Measurements from ENCODE around the gene KHDC4.

KHDC4 gene

DNA sequence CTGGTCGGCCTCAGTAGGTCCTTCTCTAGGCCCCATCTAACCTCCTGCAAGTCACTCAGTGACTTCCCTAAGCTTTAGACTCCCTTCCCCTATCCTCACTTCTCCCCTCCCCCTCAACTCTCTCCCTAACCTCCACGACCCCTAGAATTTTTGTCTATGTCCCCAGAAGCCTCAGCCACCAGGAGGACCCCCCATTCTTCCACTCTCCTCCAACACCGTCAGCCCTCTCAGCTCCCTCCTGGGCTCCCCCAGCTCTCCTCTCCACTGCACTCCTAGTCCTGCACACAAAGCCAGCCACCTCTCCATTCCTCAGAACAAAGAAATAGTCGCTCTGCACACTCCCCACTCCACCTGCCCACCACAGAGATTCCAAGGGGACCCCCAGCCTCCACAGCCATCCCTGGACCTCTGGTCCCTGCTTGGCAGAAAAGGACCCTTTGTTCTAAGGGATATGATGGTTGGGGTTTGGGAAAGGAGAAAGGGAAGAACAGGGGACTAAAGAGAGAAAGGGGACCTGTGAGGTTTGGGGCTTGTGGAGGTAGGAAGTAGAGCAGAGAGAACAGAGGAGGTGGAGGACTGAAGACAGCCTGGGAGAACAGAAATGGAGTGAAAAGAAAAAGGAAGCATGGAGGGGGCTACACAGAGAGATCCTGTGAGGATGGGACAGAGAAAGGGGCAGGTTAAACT lies 41.3 kb upstream of the KHDC4 start:
- TF ChIP-seq GATA3 (IDR thresholded peaks at IDR 0.05; ENCODE audit: low read depth, low read length) (no peak), GATA2 (IDR thresholded peaks at IDR 0.05; ENCODE audit: low read depth, low read length) (no peak)

- no peak for TF ChIP-seq GATA3 (IDR thresholded peaks at IDR 0.05; ENCODE audit: low read depth, low read length)
Measured at GRCh38 chr1:155974208-155975115, 40.2 kb upstream of the KHDC4 start.

DNA sequence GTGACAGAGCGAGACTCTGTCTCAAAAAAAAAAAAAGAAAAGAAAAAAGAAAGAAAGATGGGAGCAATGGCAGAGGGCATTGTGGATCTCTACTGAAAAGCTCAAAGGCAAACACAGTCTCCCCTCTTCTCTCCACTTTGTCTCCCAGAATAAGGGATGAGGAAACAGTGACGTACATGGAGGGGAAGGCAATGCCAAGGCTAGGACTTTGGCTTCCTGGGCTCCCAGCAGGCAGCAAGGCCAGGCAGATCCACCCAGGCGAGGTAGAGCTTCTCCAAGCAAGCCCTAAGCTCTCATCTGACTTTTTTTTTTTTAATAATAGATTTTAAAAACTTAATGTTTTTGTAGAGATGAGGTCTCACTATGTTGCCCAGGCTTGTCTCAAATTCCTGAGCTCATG lies 39.5 kb upstream of the KHDC4 start:
- TF ChIP-seq GATA2 (IDR thresholded peaks at IDR 0.05; ENCODE audit: low read depth, low read length) (no peak), GATA3 (IDR thresholded peaks at IDR 0.05; ENCODE audit: low read depth, low read length) (no peak)

GRCh38 chr1:155971910-155972809 lies 37.9 kb upstream of the KHDC4 start:
- no peak for TF ChIP-seq GATA3 (IDR thresholded peaks at IDR 0.05; ENCODE audit: low read depth, low read length)

DNA sequence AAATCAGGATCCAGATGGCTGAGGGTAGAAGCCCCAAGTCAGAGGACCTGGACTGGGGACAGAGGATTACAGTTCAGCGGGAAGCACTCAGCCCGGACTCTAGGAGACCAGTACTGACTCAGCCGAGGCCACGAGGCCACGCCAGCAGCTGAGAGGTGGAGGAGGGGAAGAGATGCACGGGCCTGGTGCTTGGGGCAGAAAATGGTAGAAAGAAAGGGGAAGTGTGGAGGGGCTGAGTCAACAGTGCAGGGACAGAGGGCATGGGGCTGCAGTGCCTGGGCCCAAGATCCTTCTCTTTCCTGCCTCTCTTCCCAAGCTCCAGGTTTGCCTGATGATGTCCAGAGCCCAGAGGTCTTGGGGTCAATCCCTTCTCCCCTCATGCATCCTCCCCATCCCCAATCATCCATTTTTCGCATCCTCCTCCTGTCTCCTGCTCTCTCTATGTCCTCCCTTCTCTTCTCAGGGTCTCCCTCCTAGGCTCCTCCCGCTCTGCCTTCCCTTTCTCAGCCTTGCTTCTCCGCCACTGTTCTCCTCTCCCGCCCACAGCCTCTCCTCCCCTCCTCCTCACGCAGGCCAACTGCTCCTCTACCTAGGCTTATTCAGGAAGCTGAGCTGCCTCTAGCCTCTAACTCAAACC lies 36.4 kb upstream of the KHDC4 start:
- TF ChIP-seq GATA3 (IDR thresholded peaks at IDR 0.05; ENCODE audit: low read depth, low read length) = no peak
- no peak for TF ChIP-seq GATA2 (IDR thresholded peaks at IDR 0.05; ENCODE audit: low read depth, low read length)

DNA sequence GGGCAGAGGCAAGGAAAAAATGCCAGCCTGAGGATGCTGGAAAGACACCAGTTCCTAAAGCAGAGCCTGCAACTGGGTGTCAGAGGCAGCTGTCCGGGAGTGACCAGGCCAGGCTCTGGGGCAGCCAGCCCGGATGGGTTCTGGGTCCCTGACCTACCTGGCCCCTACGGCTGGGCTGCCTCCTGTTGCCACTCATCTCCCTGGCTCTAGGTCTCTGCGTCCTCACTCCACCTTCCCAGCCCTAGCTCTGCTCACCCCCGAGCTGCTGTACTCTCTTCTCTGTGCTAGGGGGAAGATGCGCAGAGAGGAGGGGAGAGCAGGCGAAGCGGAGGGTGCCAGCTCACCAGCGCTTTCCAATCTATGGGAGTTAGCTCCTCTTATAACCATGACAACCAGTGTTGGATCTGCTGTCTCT lies 35.2 kb upstream of the KHDC4 start:
- TF ChIP-seq GATA3 (IDR thresholded peaks at IDR 0.05; ENCODE audit: low read depth, low read length) (no peak), GATA2 (IDR thresholded peaks at IDR 0.05; ENCODE audit: low read depth, low read length) (no peak)

DNA sequence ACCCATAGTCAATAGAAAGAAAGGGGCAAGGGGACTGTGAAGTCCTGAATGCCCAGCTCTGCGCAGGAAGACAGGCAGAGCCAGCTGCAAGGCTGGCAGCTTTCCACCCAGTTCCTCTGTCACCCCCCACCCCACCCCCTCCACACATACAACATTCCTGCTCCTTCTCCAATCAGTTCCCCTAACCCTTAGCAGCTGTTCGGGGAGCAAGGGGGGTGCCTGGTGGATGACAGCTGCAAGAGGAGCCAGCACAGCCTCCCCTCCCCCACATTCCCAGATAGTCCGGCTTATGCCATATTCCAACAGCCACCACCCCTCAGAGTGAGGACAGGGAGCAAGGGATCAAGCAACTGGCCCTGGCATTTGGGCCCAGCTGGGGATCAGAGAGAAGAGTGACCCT lies 34.5 kb upstream of the KHDC4 start:
- TF ChIP-seq GATA3 (IDR thresholded peaks at IDR 0.05; ENCODE audit: low read depth, low read length) (no peak), GATA2 (IDR thresholded peaks at IDR 0.05; ENCODE audit: low read depth, low read length) (no peak)

DNA sequence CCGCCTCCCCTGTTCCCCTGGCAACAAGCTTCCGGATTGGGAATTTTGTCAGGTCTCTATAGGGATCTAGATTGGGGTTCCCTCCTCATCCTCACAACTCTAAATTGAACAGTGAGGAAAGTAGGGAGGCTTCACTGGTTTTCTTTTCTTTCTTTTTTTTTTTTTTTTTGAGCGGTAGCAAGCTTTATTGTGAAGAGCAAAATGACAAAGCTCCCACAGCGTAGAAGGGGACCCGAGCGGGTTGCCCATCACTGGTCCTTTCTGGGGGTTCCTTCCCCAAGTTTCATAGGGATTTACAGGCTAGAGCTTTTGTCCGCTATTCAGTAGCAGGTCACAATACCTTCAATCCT lies 33.8 kb upstream of the KHDC4 start:
- TF ChIP-seq GATA2 (IDR thresholded peaks at IDR 0.05; ENCODE audit: low read depth, low read length) (no peak), GATA3 (IDR thresholded peaks at IDR 0.05; ENCODE audit: low read depth, low read length) (no peak)

DNA sequence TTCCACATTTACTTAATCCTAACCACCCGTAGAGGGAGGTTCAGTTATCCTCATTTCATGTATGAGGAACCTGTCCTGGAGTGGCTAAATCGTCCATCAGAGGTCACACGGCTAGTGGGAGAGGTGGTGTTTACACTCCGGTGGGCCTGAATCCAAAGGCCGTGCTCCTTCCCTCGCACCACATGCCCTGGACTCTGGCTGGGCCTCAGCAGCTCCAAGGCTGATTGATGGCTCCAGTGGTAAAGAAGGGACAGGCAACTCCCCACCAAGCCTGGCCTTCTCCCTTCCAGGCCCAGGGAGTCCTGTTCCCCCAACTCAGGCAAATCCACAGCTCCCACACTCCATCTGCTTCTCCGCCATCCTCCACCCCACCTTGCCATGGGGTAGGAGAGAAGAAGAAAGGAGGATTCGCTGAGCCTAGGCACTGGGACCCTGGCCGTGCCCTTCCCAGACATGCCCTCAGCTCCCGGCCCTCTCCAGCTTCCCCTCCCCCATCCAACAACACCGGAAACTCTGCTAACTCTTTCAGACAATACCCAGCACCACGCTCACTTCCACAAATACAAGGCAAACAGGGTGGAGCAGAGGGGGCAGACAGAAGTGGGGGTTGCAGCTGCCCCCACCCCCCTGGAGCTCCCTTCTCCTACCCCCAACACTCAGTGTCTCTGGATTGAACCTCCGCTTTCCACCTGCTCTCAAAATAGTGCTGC lies 33.3 kb upstream of the KHDC4 start:
- no peak for TF ChIP-seq GATA2 (IDR thresholded peaks at IDR 0.05; ENCODE audit: low read depth, low read length)
- TF ChIP-seq GATA3 (IDR thresholded peaks at IDR 0.05; ENCODE audit: low read depth, low read length) = no peak

GRCh38 chr1:155966750-155967149 lies 32.5 kb upstream of the KHDC4 start:
- TF ChIP-seq GATA3 (IDR thresholded peaks at IDR 0.05; ENCODE audit: low read depth, low read length) (no peak), GATA2 (IDR thresholded peaks at IDR 0.05; ENCODE audit: low read depth, low read length) (no peak)

DNA sequence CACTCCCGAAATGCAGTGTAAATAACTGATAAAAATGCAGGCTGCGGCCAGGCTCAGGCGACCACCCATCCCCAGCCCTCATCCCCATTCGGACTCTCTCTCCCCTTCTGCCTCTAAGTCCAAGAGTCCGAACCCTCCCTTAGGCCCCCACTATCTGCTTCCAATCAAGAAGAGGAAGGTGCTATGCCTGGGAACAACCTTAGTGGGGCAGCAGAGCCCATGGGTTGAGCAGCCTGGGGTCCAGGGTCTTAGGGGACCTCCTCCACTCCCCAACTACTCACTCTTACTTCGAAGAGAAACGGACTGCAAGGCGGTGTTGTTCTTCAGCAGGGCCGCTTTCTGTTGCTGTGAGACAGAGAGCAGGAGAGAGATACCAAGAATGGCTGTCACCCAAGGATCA lies 31.9 kb upstream of the KHDC4 start:
- TF ChIP-seq GATA2 (IDR thresholded peaks at IDR 0.05; ENCODE audit: low read depth, low read length) (no peak), GATA3 (IDR thresholded peaks at IDR 0.05; ENCODE audit: low read depth, low read length) (no peak)

DNA sequence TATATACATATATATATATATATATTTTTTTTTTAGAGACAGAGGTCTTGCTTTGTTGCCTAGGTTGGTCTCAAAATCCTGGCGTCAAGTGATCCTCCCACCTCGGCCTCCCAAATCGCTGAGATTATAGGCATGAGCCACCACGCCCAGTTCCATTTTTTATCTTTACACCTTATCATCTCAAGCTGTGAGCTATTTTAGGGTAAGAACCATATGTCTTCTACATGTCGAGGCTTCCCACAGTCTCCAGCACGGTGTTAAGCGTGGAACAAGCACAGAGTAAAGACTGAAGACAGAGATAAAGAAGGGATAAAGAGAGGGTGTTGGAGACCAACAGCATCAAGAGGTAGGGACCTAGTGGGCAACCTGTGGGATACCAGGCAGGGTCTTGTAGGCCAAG lies 30.0 kb upstream of the KHDC4 start:
- TF ChIP-seq GATA2 (IDR thresholded peaks at IDR 0.05; ENCODE audit: low read depth, low read length) (no peak), GATA3 (IDR thresholded peaks at IDR 0.05; ENCODE audit: low read depth, low read length) (no peak)

DNA sequence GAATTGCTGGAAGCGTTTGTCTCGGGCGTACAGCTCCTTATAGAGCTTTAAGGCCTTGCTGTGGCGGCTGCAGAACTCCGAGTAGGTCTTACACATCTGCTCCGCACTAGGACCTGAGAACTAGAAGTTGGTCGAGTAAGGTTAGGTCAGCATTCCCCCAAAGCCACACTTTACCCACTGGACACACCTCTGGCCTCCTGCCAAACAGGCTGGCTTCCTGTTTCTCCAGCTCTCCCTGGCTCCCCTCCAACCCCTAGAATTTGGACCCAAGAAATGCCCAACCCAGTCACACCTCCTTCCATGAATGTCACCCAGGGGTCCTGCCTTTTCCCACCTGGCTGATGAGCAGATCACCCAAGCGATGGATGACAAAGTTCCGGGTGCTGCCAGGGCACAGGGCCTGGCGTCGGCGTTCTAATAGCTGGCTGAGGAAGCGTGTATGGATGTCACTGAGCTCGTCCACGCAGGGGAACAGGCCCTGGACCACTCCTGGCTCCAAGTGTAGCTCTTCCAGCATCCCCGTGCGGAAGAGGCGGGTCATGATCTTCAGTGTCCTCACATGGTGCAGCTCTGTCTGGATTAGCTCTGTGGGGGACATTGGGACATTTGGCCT lies 28.5 kb upstream of the KHDC4 start:
- no peak for TF ChIP-seq GATA3 (IDR thresholded peaks at IDR 0.05; ENCODE audit: low read depth, low read length)
- no peak for TF ChIP-seq GATA2 (IDR thresholded peaks at IDR 0.05; ENCODE audit: low read depth, low read length)
